DLD1 (cell line): Measurements from ENCODE around the gene DNAAF8.

ENCODE experiments used
- in situ Hi-C: cut with HindIII; loops from 2 replicates; pipeline ENCODE4 v1.10.0; 2017; ENCODE audit warnings: low sequenced_read_pairs

The DNAAF8 gene

DNA sequence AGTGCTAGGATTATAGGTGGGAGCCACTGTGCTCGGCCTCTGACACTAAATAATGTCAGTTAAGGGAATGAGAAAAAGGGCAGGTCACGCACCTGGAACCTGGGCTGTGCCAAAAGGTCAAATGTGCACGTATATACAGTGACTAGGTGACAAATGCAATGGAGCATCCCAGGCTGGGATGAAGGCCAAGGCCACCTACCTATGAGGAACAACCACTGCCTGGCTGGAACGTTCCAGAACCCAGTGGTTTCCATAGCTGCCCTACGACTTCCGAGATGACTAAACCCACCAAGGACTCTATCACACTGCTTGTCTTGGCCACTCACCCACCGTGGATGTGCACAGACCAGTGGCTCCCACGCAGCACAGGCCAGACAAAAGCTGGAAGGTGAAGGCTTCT, 16.6 kb downstream of the DNAAF8 start:
- in situ Hi-C loops = no loop called here

DNA sequence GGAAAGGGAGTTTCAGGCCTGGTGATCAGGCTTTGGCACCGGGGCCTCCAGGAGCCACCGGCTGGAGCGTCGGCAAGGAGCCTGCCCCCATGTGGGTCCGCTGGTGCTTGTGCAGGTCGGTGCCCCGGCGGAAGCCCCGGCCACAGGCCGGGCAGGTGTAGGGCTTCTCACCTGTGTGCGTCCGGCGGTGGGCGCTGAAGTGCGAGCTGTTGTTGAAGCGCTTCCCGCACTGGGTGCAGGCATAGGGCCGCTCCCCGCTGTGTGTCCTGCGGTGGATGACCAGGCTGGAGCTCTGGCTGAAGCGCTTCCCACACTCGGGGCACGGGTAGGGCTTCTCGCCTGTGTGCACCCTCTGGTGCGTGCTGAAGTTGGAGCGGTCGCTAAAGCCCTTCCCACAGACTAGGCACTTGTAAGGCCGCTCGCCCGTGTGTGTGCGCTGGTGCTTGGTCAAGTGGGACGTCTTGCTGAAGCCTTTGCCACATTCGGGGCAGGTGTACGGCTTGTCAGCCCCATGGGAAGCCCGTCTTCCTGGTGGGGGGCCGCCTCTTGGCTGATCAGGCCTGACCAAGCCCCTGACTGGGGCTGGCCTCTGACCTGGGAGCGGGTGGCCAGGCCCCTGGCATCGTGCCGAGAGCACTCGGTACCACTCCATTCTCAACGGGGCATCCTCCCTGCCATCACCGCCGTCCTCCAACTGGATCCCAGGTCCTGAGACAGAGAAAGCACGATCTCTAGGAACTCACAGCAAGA, 18.2 kb downstream of the DNAAF8 start:
- in situ Hi-C loops = no loop called here

DNA sequence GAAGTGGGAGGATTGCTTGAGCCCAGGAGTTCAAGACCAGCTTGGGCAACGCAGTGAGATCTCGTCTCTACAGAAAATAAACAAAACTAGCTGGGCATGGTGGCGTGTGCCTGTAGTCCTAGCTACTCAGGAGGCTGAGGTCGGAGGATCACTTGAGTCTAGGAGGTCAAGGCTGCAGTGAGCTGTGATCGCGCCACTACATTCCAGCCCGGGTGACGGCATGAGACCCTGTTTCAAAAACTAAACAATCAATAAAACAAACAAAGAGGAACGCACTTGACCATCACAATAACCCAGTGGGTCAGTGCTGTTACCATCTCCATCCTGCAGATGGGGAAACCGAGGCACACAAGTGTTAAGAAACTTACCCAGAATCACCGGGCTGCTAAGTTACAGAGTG, 18.9 kb downstream of the DNAAF8 start:
- in situ Hi-C loops = no loop called here

DNA sequence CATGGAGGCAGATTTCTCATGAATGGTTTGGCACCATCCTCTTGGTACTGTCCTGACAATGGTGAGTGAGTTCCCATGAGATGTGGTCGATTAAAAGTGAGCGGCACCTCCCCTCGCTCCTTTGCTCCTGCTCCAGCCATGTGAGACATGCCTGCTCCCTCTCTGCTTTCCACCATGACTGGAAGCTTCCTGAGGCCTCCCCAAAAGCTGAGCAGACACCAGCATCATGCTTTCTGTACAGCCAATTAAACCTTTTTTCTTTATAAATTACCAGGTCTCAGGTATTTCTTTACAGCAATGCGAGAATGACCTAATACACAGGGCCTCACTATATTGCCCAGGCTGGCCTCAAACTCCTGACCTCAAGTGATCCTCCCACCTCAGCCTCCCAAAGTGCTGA, 20.5 kb downstream of the DNAAF8 start:
- in situ Hi-C loops = no loop called here

DNA sequence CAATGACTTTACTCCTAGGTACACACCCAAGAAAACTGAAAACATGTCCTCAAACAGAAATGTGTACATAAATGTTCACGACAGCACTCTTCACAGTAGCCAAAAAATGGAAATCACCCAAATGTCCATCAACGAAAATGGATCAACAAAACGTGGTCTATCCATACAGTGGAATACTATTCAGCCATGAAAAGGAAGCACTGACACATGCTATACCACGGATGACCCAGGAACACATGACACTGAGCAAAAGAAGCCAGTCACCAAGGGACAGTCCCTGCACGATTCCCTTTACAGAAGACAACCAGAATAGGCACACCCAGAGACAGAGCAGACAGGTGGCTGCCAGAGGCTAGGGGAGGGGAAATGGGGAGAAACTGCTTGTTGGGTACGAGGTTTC, 21.4 kb downstream of the DNAAF8 start:
- in situ Hi-C loops = no loop called here

DNA sequence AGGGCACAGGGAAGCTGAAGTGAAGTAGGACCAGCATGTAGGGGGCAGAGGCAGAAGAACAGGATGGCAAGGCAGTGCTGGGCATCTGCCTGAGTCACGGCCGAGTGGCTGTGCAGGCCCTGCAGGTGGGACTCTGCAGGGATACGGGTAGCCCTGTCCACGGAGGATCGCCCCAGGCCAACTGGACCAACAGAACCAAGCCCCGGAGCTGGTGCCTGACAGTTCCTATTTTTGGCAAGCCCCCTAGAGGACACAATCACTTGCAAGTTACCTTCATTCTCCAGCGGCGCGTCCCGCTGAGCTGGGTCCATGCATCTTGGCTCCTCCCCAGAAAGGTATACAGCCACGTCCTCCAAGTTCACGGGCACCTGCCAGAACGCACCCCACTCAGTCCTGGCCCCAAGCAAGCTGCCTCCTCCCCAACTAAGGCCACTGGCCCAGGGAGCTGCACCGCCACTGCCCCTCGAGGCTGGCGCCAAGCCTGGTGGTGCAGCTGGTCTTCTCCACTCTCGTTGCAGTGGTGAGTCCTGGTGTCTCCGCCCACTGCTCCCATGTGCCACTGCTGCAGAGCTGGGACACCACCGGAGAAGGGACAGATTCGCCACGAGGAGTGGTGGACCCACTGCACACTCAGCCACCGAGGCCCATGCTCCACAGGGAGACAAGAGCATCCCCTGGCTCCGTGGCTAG, 26.0 kb downstream of the DNAAF8 start:
- in situ Hi-C loops = no loop called here

DNA sequence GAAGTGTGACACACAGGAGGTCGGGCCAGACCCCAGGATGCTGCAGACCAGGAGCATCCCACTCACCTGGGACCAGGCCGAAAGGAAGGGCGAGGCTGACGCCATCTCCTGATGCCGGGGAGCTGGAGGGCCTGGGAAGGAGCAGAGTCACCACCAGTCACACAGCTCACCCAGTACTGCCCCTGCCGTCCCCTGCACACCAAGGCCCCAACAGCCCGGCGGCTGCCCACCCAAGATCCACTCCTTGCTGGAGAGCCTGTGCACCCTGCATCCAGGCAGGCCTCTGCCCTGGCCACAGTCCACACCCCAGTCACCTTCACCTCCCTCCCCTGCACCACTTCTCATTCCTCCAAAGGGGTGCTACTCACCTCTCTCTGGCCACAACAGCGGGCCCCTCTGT, 27.9 kb downstream of the DNAAF8 start:
- in situ Hi-C loops = no loop called here

DNA sequence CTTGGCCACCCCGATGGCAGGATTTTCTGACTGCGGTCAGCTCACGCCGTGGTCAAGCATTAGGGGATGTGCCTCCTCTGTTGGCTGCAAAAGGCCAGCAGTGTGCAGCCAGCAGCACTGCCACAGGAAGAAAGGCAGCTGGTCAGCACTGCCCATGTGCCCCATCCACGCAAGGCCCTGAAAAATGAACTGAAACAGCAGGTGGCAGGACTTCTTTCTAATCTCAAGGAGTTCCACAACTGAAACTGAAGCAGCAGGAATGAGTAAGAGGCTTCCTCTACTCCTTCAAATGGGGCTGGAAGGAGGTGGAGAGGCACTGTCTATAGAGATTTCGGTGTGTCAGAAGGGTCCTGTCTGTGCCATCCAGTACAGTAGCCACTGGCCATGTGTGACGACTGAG, 29.5 kb downstream of the DNAAF8 start:
- in situ Hi-C loops = no loop called here

DNA sequence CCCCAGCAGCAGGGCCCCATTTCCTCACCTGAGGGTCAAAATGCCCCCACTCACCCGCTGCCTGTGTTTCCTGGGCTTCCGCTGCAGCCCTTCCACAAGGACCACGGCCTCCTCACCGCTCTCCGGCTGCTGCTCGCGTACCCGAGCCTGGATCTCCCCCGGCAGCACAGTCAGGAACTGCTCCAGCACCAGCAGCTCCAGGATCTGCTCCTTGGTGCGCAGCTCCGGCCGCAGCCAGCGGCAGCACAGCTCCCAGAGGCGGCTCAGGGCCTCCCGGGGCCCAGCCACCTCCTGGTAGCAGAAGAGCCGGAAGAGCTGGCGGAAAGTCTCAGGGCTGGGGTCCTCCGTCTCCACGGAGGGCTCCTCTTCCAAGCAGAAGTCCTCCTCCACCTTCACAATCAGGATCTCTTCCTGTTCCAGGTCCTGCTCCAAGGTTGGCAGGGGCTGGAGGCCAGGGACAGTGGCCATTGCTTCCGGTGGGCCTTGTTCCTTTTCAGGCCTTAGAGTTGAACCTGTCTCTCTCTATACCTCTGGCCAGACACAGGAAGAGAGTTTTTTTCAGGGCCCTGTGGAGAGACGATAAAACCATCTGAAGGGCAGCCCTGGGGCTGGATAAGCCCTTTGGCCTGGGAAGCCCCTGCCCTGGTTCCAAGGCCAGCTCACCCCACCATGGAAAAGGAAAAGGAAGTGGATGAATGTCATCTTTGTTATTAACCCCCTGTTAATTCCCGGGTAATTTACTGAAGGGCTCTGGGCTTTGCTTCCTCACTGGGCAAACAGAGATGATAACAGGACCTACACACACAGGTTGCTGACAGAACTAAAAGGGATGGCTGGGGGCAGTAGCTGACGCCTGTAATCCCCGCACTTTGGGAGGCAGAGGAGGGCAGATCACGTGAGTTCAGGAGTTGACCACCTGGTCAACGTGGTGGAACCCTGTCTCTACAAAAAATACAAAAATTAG, 31.5 kb downstream of the DNAAF8 start:
- in situ Hi-C loops = no loop called here

DNA sequence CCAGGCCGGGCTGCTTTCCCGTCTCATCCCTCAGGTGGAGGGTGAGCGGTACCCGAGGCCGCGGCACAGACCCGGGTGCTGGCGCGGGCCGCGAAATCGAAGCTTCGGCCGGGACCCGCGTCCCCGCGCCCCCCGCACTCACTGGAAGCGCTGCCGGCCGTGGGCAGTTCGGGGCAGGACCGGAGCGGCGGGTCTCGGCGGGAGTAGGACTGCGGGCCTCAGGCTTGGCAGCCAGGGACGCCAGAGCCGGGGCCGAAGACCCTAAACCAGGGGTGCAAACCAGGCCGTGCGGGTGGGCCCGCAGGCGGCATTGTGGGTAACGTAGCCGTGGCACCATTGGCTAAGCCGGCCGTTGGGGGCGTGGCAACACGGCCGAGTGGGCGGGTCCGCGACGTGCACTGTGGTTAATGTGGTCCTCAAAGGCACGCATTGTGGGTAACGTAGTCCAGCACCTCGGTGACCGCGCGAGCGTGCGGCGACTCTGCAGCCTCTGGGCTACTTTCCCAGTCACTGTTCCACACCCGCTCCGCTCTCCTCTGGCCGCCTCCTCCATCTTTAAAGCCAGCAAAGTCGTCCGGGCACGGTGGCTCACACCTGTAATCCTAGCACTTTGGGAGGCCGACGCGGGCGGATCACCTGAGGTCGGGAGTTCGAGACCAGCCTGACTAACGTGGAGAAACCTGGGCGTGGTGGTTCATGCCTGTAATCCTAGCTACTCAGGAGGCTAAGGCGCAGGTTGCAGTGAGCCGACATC, 32.7 kb downstream of the DNAAF8 start, which contains the start of gene ZNF500:
Gene ZNF500 (minus strand): TSS at position 288 of the 754 bp plus-strand sequence. CDS start 1,184 bp downstream, outside the sequence.
- in situ Hi-C loops = no loop called here

DNA sequence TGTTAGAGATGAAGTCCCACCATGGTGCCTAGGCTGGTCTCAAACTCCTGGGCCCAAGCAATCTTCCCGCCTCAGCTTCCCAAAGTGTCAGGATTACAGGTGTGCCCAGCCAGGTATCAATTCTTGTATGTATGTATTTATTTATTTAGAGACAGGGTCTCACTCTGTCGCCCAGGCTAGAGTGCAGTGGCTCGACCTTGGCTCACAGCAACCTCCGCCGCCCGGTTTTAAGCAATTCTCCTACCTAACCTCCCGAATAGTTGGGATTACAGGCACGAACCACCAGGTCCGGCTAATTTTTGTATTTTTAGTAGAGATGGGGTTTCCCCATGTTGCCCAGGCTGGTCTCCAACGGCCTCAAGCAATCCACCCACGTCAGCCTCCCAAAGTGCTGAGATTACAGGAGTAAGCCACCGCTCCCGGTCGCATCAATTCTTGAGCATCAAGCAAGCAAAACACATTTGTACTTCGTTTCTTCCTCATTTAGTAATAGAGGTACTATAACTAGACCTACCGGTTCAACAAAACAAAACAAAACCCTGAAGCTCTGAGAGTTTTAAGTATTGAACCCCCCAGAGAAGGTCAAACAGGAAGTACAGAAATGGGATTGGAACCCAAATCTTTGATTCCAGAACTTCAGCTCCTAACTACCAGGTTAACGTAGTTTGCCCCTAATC, 33.7 kb downstream of the DNAAF8 start:
- in situ Hi-C loops = no loop called here

DNA sequence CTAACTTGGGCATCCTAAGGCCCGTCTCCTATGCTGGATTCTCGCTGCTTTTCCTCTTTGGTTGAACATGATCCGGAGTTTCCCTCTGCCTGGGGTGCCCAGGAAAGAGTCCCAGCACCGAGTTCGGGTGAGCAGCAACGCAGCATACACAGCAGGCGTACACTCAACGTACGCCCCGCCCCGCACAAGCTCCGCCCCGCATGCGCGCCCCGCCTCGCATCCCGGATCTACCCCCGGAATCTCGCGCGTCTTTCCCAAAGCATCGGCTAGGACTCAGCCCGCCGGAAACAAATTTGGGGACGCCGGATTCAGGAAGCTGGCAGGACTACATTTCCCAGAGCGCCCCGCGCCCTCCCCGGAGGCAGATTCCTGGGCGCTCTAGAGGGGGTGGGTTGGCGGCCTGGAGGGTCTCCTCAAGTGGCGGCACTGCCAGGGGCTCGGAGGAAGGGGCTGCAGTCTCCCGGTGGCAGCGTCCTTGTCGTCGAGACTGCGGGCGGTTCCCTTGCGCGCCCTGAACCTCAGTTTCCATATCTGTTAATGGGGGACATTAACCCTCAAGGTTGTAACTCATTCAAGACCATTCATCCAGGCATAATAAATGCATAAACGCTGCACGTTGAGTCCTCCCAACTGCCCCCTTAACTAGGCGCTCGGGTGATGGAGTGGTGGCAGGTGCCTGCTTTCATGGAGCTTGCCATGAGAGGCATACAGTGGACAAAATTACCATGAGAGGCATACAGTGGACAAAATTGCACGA, 34.4 kb downstream of the DNAAF8 start:
- in situ Hi-C loops = no loop called here

DNA sequence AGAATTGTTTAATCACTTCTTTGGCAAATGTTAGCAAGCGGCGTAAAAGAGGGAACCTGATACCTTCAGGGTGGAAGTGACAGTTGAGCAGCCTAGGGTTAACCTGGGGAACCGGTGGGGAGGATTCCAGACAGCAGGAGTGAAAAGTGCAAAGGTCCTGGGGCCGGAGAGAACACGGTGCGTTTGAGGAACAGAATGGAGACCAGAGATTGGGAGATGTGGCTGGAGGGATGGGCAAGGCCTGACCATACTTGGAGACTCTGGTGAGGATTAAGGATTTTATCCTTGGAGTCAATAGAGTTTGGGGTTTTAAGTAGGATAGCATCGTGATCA, 34.9 kb downstream of the DNAAF8 start:
- in situ Hi-C loops = no loop called here

DNA sequence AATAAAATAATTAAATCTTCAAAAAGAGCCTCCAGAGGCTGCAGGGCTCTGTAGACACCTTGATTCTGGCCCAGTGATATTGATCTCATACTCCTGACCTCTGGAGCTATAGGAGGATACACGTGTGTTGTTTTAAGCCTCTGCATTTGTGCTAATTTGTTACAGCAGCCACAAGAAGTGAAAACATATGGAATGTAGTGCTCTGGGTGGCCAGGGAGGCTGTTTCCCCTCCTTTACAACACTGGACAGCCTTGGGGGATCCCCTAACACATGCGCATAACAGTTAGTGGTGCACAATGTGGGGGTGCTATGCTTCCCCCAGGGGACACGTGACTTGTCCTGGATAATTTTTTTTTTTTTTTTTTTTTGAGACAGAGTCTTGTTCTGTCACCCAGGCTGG, 37.3 kb downstream of the DNAAF8 start:
- in situ Hi-C loops = no loop called here

DNA sequence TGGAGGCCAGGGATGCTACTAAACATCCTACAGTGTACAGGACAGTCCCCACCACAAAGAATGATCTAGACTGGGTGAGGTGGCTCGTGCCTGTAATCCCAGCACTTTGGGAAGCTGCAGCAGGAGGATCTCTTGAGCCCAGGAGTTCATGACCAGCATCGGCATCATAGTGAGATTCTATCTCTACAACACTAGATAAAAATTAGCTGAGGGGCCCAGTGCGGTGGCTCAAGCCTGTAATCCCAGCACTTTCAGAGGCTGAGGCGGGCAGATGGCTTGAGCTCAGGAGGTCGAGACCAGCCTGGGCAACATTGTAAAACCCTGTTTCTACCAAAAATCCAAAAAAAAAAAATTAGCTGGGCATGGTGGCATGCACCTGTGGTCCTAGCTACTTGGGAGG, 38.0 kb downstream of the DNAAF8 start:
- in situ Hi-C loops = no loop called here

DNA sequence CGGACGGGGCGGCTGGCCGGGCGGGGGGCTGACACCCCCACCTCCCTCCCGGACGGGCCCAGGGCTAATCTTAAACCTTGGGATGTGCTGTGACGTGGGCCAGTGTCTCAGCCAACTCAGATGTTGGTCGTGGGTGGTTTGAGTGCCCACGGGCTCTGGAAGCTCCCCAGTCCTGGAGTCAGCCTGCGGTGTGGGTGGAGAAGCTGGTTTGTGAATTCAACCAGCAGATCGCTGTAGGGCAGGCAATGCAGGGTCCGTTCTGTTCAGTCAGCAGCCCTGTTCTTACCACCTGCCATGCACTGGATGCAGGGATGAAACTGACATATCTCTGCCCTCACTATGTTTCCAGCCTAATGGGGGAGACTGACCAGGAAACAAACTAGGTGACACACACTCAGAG, 40.7 kb downstream of the DNAAF8 start:
- in situ Hi-C loops = no loop called here

DNA sequence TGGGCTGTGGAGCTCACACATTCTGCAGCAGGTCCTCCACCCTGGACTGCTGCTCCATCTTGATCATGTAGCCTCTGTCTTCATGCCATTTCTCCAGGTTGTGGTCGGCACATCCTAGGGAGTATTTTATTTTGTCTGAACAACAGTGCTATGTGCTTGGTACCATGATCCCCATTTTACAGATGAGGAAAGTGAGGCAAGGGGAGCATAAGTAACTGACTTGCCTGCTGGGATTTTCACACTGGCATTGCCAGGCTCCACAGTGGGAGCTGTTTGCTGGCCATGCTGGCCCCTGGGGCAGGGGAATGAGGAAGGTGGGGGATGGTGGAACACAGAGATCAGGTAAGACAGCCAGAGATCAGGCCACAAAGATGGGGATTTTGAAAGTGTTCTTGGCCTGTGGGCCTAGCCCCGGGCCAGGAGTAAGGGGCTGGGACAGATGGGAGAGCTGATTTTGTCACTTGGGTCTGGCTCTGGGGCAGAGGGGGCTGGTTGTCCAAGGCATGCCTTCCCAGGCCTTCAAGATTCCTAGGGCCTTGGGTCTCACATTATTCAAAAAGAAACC, 41.9 kb downstream of the DNAAF8 start:
- in situ Hi-C loops = no loop called here

DNA sequence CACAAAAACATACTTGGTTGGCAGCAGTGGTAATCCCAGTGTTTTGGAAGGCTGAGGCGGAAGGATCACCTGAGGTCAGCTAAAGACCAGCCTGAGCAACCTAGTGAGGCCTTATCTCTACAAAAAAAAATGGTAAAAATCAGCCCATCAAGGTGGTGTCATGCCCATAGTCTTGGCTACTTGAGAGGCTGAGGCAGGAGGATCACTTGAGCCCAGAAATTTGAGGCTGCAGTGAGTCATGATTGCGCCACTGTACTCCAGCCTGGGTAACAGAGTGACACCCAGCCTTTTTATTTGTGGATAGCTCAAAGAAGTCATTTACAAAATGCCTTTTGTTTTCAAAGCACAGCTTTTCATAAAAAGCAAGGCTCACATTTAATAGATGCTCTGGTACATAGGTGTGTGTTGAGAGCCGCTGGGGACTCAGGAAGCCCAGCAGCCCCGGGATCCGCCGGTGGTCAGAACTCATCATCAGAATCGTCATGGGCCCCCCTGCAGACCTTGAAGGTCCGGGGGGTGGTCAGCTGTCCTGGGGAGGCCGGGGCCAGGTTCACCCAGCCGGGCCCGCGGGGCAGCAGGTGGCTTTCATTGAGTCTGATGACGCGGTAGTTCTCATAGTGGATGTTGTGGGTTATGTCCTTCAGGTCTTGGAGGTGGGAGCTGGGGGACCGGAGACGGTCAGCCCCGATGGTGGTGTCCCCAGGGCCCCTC, 43.2 kb downstream of the DNAAF8 start:
- in situ Hi-C loops = no loop called here

DNA sequence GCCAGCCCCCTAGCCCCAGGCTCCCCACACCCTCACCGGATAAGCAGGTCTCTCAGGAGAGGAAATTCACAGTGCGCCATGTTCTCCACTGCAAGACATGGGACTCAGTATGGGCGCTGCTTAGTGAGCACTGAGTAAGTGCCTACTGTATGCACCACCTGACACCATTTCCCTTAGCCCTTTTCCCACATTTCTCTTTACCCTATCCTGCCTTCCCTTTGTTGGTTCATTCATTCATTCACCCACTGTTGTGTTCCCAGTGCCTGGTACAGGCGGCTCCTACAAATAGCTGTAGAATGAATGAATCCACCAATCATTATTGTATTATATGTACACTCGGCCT, 43.7 kb downstream of the DNAAF8 start:
- in situ Hi-C loops = no loop called here
